WTC11 (cell line): Measurements from ENCODE around the gene OFD1.

Source experiments
- ELF4 ChIP-seq: sonication (generic); formaldehyde crosslinking; IDR thresholded peaks from 2 replicates; pipeline ENCODE4 v1.8.1; 2022; ENCODE audit warnings: low read depth, mild to moderate bottlenecking, moderate library complexity, missing genetic modification reagents
- ESRRA ChIP-seq: sonication (generic); formaldehyde crosslinking; IDR thresholded peaks from 2 replicates; pipeline ENCODE4 v1.8.1; 2022; ENCODE audit warnings: mild to moderate bottlenecking, missing genetic modification reagents, borderline replicate concordance
- FOXK1 ChIP-seq: sonication (generic); formaldehyde crosslinking; IDR thresholded peaks from 2 replicates; pipeline ENCODE4 v1.8.0; 2022; ENCODE audit warnings: mild to moderate bottlenecking, moderate library complexity, missing genetic modification reagents
- KAT7 ChIP-seq: sonication (generic); formaldehyde crosslinking; IDR thresholded peaks from 2 replicates; pipeline ENCODE4 v1.8.1; 2023; ENCODE audit warnings: missing genetic modification reagents, mild to moderate bottlenecking, borderline replicate concordance
- NR2C2 ChIP-seq: sonication (generic); formaldehyde crosslinking; IDR thresholded peaks from 2 replicates; pipeline ENCODE4 v1.8.0; 2022; ENCODE audit warnings: mild to moderate bottlenecking, missing genetic modification reagents
- ZBTB21 ChIP-seq: sonication (generic); formaldehyde crosslinking; IDR thresholded peaks from 2 replicates; pipeline ENCODE4 v1.8.1; 2023; ENCODE audit warnings: mild to moderate bottlenecking, missing genetic modification reagents, borderline replicate concordance
- ZNF138 ChIP-seq: sonication (generic); formaldehyde crosslinking; conservative IDR thresholded peaks from 2 replicates; pipeline ENCODE4 v1.8.1; 2022; ENCODE audit warnings: mild to moderate bottlenecking, moderate library complexity, missing genetic modification reagents
- TF ChIP-seq, protein P1 (sequence below): sonication (generic); formaldehyde crosslinking; IDR thresholded peaks from 2 replicates; pipeline ENCODE4 v1.8.0; 2022; ENCODE audit warnings: mild to moderate bottlenecking, missing genetic modification reagents
- TF ChIP-seq, protein P2 (sequence below): fragments of 200-600 bp; IDR thresholded peaks from 2 replicates; pipeline ENCODE4 v1.8.0; 2022; ENCODE audit warnings: antibody characterized with exemption
- TF ChIP-seq, protein P3 (sequence below): sonication (generic); formaldehyde crosslinking; IDR thresholded peaks from 2 replicates; pipeline ENCODE4 v1.8.1; 2023; ENCODE audit warnings: mild to moderate bottlenecking, missing genetic modification reagents
- TF ChIP-seq, protein P4 (sequence below): sonication (generic); formaldehyde crosslinking; IDR thresholded peaks from 2 replicates; pipeline ENCODE4 v1.8.0; 2023; ENCODE audit warnings: missing genetic modification reagents
- TF ChIP-seq, protein P5 (sequence below): sonication (generic); formaldehyde crosslinking; IDR thresholded peaks from 2 replicates; pipeline ENCODE4 v1.8.1; 2022; ENCODE audit warnings: low read depth, missing genetic modification reagents, borderline replicate concordance

DNA sequence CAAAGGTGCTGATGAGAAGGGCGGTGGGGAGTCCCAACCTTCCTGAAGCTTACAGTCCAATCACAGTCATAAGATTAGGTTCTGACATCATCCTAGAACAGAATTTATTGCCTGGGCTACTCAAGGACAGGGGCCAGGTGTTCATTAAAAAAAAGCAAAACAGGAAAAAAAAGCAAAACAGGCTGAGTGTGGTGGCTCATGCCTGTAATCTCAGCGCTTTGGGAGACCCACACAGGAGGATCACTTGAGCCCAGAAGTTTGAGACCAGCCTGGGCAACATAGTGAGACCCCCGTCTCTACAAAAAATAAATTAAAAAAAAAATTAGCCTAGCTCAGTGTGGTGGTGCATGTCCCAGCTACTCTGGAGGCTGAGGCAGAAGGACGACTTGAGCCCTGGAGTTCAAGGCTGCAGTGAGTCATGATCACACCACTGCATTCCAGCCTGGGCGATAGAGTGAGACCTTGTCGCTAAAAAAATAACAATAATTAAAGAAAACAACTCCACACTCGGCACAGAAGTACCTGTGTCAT is 42.6 kb upstream of the OFD1 start:
- TF ChIP-seq KAT7 (CRISPR knock-in tag) = no peak
- TF ChIP-seq, protein P1, sequence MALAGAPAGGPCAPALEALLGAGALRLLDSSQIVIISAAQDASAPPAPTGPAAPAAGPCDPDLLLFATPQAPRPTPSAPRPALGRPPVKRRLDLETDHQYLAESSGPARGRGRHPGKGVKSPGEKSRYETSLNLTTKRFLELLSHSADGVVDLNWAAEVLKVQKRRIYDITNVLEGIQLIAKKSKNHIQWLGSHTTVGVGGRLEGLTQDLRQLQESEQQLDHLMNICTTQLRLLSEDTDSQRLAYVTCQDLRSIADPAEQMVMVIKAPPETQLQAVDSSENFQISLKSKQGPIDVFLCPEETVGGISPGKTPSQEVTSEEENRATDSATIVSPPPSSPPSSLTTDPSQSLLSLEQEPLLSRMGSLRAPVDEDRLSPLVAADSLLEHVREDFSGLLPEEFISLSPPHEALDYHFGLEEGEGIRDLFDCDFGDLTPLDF = no peak
- TF ChIP-seq, protein P2, sequence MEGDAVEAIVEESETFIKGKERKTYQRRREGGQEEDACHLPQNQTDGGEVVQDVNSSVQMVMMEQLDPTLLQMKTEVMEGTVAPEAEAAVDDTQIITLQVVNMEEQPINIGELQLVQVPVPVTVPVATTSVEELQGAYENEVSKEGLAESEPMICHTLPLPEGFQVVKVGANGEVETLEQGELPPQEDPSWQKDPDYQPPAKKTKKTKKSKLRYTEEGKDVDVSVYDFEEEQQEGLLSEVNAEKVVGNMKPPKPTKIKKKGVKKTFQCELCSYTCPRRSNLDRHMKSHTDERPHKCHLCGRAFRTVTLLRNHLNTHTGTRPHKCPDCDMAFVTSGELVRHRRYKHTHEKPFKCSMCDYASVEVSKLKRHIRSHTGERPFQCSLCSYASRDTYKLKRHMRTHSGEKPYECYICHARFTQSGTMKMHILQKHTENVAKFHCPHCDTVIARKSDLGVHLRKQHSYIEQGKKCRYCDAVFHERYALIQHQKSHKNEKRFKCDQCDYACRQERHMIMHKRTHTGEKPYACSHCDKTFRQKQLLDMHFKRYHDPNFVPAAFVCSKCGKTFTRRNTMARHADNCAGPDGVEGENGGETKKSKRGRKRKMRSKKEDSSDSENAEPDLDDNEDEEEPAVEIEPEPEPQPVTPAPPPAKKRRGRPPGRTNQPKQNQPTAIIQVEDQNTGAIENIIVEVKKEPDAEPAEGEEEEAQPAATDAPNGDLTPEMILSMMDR = no peak
- no peak for TF ChIP-seq ELF4 (CRISPR knock-in tag)
- TF ChIP-seq ESRRA (CRISPR knock-in tag) = no peak
- TF ChIP-seq, protein P3, sequence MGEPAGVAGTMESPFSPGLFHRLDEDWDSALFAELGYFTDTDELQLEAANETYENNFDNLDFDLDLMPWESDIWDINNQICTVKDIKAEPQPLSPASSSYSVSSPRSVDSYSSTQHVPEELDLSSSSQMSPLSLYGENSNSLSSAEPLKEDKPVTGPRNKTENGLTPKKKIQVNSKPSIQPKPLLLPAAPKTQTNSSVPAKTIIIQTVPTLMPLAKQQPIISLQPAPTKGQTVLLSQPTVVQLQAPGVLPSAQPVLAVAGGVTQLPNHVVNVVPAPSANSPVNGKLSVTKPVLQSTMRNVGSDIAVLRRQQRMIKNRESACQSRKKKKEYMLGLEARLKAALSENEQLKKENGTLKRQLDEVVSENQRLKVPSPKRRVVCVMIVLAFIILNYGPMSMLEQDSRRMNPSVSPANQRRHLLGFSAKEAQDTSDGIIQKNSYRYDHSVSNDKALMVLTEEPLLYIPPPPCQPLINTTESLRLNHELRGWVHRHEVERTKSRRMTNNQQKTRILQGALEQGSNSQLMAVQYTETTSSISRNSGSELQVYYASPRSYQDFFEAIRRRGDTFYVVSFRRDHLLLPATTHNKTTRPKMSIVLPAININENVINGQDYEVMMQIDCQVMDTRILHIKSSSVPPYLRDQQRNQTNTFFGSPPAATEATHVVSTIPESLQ = no peak
- TF ChIP-seq ZBTB21 (CRISPR knock-in tag) = no peak
- TF ChIP-seq ZNF138 (CRISPR knock-in tag) = no peak
- TF ChIP-seq NR2C2 (CRISPR knock-in tag) = no peak
- TF ChIP-seq, protein P4, sequence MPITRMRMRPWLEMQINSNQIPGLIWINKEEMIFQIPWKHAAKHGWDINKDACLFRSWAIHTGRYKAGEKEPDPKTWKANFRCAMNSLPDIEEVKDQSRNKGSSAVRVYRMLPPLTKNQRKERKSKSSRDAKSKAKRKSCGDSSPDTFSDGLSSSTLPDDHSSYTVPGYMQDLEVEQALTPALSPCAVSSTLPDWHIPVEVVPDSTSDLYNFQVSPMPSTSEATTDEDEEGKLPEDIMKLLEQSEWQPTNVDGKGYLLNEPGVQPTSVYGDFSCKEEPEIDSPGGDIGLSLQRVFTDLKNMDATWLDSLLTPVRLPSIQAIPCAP = no peak
- TF ChIP-seq, protein P5, sequence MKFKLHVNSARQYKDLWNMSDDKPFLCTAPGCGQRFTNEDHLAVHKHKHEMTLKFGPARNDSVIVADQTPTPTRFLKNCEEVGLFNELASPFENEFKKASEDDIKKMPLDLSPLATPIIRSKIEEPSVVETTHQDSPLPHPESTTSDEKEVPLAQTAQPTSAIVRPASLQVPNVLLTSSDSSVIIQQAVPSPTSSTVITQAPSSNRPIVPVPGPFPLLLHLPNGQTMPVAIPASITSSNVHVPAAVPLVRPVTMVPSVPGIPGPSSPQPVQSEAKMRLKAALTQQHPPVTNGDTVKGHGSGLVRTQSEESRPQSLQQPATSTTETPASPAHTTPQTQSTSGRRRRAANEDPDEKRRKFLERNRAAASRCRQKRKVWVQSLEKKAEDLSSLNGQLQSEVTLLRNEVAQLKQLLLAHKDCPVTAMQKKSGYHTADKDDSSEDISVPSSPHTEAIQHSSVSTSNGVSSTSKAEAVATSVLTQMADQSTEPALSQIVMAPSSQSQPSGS (CRISPR knock-in tag) = no peak
- TF ChIP-seq FOXK1 = no peak
